ENCODE measurements around the gene VPS13D.

DNA sequence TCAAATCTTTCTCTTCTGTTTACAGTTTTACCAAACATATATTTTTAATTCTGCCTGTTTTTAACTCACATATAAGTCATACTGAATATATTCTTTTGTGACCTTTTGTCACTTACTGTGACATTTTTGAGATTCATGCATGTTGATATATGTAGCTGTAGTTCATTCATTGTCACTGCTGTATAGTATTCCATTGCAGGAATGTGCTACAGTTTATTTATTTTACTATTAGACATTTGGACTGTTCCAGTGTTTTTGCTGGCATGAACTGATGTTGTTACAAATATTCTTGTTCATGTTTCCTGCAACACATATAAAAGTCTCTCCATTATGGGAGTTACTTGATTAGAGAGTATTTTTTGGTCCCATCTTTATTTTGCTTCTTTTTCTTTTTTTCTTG lies 213.3 kb downstream of the VPS13D start:
- no peak for TF ChIP-seq EZH2 (IDR thresholded peaks at IDR 0.05)
- TF ChIP-seq POLR2AphosphoS5 (IDR thresholded peaks at IDR 0.05; ENCODE audit: borderline replicate concordance, low read depth, low read length): no peak
- no peak for TF ChIP-seq FOXP2 (optimal IDR thresholded peaks at IDR 0.05; ENCODE audit: control extremely low read depth, extremely low read length, insufficient read depth)

All from SK-N-MC (cell line).